ENCODE data around the gene TNKS2. TPM values are rescaled to one million over a fixed set of nuclear protein-coding genes. Genes with fewer than 3 reads are reported as not detected.
A peak's percentile ranks its signal among the peaks of the same experiment; 100 is the strongest.

TNKS2 gene
- total RNA-seq, 3 donors from 2014 or later, result 48.2 to 65.4 (median 50.8) TPM

- no peak for DNase-seq (ENCODE audit: low spot score in 2 of 2)
- intact Hi-C loops (cut with DNase I; ENCODE audit: low total_unique reads), result no loop called here
Measured at GRCh38 chr10:91798649-91799611, 704 bp downstream of the TNKS2 start.

GRCh38 chr10:91799612-91799975 lies 1.4 kb downstream of the TNKS2 start:
- Histone ChIP-seq H3K4me1 (peaks cover 0 to 21% of the 10 kb centered on the region in 2 donors), H3K27ac (peak overlapping the region; percentile 98 to 99), H3K9me3 (no peaks in the 10 kb centered on the region), H3K27me3 (no peaks in the 10 kb centered on the region), H3K36me3 (no peaks in the 10 kb centered on the region), H3K4me3 (peak overlapping the region; percentile 86 to 93 (median 91))
- no peak for DNase-seq (ENCODE audit: low spot score in 2 of 2)
- no peak for TF ChIP-seq POLR2A (IDR thresholded peaks at IDR 0.05)
- TF ChIP-seq POLR2AphosphoS5 (IDR thresholded peaks at IDR 0.05), result no peak
- no peak for TF ChIP-seq CTCF (IDR thresholded peaks at IDR 0.05)
- intact Hi-C loops (cut with DNase I; ENCODE audit: low total_unique reads), result no loop called here

More at GRCh38 chr10:91798649-91799611, 704 bp downstream of the TNKS2 start:
- TF ChIP-seq CTCF (IDR thresholded peaks at IDR 0.05) (no peak), POLR2AphosphoS5 (IDR thresholded peaks at IDR 0.05) (no peak), POLR2A (IDR thresholded peaks at IDR 0.05) (peak; percentile 14)
- Histone ChIP-seq H3K4me1 (peaks cover 0 to 21% of the 10 kb centered on the region in 2 donors), H3K4me3 (peak overlapping the region; percentile 86 to 93 (median 91)), H3K27me3 (no peaks in the 10 kb centered on the region), H3K27ac (peak overlapping the region; percentile 98 to 99), H3K36me3 (no peaks in the 10 kb centered on the region), H3K9me3 (no peaks in the 10 kb centered on the region)

- Histone ChIP-seq H3K4me1 (peaks cover 0 to 23% of the 10 kb centered on the region in 2 donors), H3K27me3 (no peaks in the 10 kb centered on the region), H3K36me3 (no peaks in the 10 kb centered on the region), H3K27ac (peak overlapping the region; percentile 98 to 99), H3K4me3 (peak overlapping the region in 2 of 3 donors; percentile 91 to 93), H3K9me3 (no peaks in the 10 kb centered on the region)
- no peak for DNase-seq (ENCODE audit: low spot score in 2 of 2)
- TF ChIP-seq POLR2AphosphoS5 (IDR thresholded peaks at IDR 0.05) (no peak), POLR2A (IDR thresholded peaks at IDR 0.05) (no peak), CTCF (IDR thresholded peaks at IDR 0.05) (no peak)
- intact Hi-C loops (cut with DNase I; ENCODE audit: low total_unique reads), result no loop called here
Measured at GRCh38 chr10:91800182-91800581, 2.0 kb downstream of the TNKS2 start.

- Histone ChIP-seq H3K9me3 (no peaks in the 10 kb centered on the region), H3K36me3 (no peaks in the 10 kb centered on the region), H3K27ac (no peak overlapping the region), H3K4me3 (peak overlapping the region in 1 of 3 donors; percentile 93), H3K27me3 (no peaks in the 10 kb centered on the region), H3K4me1 (peaks cover 0 to 28% of the 10 kb centered on the region in 2 donors)
- intact Hi-C loops (cut with DNase I; ENCODE audit: low total_unique reads), result no loop called here
- DNase-seq (ENCODE audit: low spot score in 2 of 2), result no peak
- no peak for TF ChIP-seq POLR2AphosphoS5 (IDR thresholded peaks at IDR 0.05)
- no peak for TF ChIP-seq POLR2A (IDR thresholded peaks at IDR 0.05)
- TF ChIP-seq CTCF (IDR thresholded peaks at IDR 0.05), result no peak
Measured at GRCh38 chr10:91800756-91801155, 2.5 kb downstream of the TNKS2 start.

Data from breast epithelium (tissue), 4 donors.